GM23248 (cell line): ENCODE data around the gene TACR2.

Source experiments
- EZH2 ChIP-seq: fragments of 200-600 bp; sonication (generic); IDR thresholded peaks from 2 replicates; pipeline ENCODE4 v1.6.1; 2018; ENCODE audit warnings: antibody characterized with exemption, mild to moderate bottlenecking; ENCODE audit not compliant: insufficient read depth, poor library complexity, severe bottlenecking
- EZH2phosphoT487 ChIP-seq: fragments of 200-600 bp; sonication (generic); IDR thresholded peaks from 2 replicates; pipeline ENCODE4 v1.6.1; 2018; ENCODE audit warnings: antibody characterized with exemption, moderate library complexity, mild to moderate bottlenecking, low read depth; ENCODE audit not compliant: insufficient read depth

GRCh38 chr10:69415951-69416350 is 767 bp downstream of the TACR2 start:
- no peak for TF ChIP-seq EZH2
- TF ChIP-seq EZH2phosphoT487 = no peak
